Measurements from ENCODE around the gene VAMP5. TPM values are rescaled to one million over a fixed set of nuclear protein-coding genes. Genes with fewer than 3 reads are reported as not detected.
A peak's percentile ranks its signal among the peaks of the same experiment; 100 is the strongest.
"Not testable (repeated sequence)": the region's sequence is repeated elsewhere in the genome, so short reads cannot be mapped to it uniquely, and the experiment has no call there.

Gene VAMP5
- total RNA-seq, 1 experiment from 2014 or later, result 0.25 TPM

DNA sequence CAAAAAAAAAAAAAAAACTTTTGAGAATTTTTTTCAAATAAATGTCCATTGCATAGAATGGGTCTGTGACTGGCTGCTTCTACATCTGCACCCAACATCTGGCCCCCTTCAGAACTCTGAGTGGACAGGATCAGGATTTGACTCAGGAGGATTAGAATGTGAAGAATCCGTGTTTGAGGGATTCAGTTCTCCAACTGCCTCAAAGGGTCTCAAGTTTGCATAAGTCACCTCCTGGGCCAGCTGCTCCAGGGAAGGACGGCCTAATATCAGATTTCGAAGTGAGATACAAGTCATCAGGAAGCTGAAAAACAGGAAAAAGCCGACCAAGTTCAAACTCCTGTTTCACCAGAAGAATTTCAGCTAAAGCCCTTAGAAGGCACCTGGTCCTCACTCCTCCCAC, 34.4 kb upstream of the VAMP5 start:
- no peak for DNase-seq (ENCODE audit: extremely low read depth, low read depth)

DNA sequence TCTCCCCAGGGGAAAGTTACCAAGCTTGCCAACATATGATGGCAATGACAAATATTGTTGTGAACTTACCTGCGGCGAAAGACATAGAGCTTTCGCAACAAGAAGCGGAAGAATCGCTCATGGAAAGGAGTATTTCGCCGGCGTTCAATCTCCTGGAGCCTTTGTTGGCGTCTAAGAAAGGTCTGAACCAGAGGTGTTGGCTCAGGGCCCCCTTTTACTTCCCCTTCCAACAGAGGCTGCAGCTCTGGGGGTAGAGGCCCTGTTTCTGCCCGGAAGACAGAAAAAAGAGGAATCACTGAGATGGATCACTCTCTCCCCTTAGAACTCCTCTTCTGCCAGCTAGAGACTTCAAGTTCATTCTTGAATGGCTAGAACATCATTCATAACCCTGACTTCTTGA, 33.7 kb upstream of the VAMP5 start:
- no peak for DNase-seq (ENCODE audit: extremely low read depth, low read depth)

DNA sequence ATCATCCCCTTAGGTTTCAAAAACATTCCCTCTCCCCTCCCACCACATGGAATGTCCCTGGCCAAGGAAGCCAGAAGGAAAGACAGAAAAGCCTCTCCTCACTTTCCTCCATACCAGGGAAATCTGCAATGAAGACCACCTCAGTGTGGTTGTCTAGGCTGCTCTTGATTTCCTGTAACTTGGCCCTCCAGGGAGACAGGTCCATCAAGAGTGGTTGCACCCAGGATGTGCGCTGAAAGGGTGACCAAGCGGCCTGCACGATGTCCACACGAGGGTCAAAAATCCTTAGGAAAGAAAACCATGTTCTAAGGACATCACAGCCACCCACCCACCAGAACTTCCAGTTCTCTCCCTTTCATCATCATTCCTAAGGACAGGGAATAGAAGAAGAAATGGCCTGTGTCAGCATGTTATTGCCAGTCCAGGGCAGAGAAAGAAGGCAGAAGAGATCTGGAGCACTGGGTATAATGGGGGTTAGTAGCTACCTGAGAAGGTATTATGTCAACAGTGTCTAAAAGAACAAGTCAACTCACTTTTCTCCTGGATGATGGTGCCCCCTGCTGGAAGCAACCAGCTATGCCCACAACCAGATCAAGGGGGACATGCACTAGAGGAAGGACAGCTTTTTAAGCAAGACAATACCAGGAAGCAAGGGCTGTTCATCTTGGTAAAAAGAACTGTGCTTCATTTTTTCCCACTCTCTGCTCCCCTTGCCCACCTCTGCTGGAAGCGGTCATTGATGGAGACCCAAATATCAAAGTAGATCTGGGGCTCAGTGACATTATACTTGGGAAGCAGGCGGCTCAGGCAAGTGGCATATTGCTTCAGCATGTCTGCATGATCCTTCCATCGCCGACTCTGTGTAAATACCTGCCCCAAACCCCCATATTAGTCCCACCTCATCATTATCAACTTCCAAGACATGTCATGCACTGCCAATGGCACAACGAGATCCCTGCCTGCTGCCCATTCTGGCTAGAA, 32.2 kb upstream of the VAMP5 start:
- DNase-seq (ENCODE audit: extremely low read depth, low read depth), result peak; percentile 82

DNA sequence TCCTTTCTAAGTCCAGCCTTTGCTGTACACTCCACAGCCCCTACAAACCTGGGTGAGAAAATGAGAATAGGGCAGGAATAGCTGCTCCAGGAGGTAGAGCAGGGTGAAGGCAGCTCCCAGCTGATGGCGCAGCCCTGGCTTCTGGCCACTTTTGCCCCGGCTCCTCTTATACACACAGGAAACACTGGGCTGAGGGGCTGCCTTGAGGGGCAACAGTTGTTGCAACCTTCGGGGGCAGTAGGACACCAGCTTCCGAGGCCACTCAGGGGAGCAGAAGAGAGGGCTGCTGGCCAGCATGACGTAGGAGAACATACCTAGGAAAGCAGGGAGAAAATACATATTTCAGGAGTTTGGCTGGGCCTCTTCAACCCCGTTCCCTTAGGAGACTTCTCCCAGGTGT, 31.0 kb upstream of the VAMP5 start:
- no peak for DNase-seq (ENCODE audit: extremely low read depth, low read depth)

DNA sequence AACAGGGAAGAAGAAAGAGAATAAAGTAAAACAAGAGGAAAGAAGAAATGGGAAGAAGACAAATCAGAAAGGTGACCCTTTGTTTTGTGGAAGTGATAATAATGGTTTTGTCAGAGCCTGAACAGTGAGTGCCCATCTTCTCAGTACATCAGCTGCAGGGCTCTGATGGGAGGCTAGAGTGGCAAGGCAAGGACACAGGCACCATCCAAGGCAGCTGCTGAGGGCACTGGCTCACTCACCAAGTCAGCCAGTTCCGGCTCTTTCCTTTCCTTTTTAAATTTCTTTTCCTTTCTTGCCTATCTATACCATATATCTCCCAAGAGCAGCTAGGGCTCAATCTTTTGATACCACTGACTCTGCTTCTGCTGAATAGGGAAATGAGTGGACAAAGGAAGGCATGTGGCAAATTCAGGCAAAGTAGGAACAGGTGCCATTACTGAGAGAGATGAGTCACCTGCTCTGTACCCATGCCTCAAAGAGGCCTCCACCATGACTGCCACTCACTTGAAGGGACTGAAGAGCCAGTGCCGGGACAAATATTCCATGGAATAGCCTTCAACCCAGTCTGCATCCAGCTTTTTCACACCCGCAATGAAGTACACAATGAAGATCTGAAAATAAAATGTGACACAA, 29.1 kb upstream of the VAMP5 start:
- no peak for DNase-seq (ENCODE audit: extremely low read depth, low read depth)

DNA sequence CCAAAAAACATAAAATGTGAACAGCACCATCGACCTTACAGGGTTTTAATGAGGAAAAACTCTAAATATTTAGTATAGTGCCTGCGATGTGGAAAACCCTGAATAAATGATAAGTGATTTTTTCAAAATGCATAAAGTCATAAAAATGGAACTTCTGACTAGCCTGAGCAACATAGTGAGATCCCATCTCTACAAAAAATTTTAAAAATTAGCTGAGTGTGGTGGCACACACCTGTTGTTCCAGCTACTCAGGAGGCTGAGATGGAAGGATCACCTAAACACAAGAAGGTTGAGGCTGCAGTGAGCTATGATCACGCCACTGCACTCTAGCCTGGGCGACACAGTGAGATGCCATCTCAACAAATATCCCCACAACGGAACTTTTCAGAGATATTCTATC, 27.1 kb upstream of the VAMP5 start:
- no peak for DNase-seq (ENCODE audit: extremely low read depth, low read depth)

DNA sequence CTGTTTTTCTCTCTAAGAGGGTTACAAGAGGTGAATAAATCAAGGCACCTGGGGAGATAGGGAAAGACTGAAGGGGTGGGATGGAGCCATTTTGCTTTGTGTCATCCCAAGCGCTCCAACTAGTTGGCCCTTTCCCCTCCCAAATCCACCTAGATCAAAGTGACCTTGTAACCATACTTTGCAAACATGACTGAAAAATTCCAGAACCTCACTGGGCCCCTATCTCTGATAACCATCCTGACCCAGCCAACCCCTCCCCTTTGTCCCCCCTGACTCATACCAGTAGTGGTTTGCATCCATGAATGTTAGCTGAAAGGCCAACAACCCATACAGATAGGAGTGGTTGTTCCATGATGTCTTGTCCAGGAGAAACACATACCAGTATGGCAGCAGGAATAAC, 26.1 kb upstream of the VAMP5 start:
- DNase-seq (ENCODE audit: extremely low read depth, low read depth), result no peak

DNA sequence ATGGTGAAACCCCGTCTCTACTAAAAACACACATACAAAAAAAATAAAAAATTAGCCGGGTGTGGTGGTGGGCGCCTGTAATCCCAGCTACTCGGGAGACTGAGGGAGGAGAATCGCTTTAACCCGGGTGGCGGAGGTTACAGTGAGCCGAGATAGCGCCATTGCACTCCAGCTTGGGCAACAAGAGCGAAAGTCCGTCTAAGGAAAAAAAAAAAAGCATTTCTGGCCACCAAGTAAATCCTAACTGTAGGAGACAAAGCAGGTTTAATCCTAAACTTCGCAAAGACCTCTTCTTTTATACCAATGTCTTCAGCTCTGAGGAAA, 23.9 kb upstream of the VAMP5 start:
- DNase-seq (ENCODE audit: extremely low read depth, low read depth), result not testable (repeated sequence)

DNA sequence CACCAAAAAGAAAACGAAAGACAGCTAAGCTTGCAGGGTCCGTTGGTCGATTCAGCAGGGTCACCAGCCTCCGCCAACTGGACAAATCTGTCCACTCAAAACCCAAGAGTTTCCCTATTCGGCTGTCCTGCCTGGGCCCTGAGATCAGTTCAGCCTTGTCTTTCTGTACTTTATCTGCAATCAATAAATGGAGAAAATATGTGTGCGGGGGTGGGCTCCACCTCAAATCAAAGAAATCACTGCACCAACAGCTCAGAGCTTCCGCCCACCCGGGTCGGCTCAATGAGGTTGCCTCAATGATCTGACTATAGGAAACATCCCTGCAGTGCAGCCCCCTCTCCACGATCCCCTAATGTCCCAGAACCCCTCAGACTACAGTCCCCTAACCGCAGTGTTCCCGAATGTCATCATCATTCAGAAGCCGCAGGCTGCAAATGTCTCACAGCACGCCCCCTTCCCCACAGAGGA, 23.4 kb upstream of the VAMP5 start:
- DNase-seq (ENCODE audit: extremely low read depth, low read depth), result no peak

DNA sequence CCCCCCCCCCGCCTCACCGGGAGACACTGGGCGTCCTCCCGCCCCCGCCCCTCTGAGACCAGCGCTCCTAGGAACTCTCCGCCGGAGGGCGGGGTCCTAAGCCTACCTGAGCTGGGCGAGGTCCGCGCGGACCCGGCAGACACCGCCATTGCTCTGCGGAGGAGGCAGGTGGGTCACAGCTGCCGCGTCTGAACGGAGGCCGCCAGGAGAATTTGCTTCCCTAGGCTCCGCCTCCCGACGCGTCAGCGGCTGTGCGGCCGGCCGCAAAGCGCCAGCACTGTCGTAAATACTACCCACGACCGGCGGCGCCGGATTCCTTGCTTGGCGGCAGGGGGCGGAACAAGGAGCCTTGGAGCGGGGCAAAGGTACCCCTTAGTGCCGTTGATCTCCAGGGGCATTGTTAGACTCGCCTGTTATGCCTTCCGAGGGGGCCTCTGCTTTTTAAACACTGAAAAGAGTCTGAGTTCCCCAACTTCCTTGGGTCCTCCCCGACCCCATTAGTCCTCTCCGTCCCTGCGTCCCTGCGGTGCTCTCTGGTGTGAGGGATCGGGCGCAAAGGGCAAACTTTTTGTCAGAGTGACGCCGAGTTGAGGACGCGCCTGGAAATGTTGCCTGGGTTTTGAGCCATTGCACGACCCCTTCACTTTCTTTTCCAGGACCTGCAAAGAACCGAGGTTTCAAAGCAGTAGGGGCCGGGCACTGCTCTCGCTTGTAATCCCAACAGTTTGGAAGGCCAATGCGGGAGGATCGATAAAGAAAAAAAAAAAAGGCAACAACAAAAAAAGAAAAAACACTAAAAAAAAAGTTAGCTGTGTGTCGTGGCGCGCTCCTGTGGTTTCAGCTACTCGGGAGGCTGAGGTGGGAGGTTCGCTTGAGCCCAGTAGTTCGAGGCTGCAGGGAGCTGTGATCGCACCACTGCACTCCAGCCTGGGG, 22.7 kb upstream of the VAMP5 start, which contains the start of gene GGCX:
TSS of gene GGCX (minus strand) at position 214 of the 933 bp plus-strand sequence. CDS start at position 149, 65 bp downstream.
- peak; percentile 90 for DNase-seq (ENCODE audit: extremely low read depth, low read depth)

DNA sequence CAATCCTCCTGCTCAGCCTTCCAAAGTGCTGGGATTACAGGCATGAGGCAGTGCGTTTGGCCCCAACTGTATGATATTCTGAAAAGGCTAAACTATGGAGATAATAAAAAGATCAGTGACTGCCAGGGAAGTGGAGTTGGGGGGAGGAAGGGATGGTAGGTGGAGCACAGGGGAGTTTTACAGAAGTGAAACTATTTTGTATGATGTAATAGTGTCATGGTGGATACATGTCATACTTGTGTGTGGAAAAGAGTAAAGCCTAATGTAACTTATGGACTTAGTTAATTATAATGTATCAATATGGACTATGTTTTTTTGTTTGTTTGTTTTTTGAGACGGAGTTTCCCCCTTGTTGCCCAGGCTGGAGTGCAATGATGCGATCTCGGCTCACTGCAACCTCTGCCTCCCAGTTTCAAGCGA, 20.1 kb upstream of the VAMP5 start:
- DNase-seq (ENCODE audit: extremely low read depth, low read depth), result no peak

DNA sequence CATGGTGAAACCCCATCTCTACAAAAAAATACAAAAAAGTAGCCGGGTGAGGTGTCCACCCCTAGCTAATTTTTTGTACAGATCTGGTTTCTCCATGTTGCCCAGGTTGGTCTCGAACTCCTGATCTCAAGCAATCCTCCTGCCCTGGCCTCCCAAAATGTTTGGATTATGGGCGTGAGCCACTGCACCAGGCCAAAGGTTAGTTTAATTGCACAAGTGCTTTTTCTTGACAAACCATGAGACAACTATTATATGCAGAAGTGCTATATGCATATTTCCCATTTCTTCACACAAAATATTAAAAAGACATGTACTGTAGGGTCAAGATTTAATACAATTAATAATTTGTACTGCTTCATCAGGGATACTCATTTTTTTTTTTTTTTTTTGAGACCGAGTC, 18.0 kb upstream of the VAMP5 start:
- no peak for DNase-seq (ENCODE audit: extremely low read depth, low read depth)

DNA sequence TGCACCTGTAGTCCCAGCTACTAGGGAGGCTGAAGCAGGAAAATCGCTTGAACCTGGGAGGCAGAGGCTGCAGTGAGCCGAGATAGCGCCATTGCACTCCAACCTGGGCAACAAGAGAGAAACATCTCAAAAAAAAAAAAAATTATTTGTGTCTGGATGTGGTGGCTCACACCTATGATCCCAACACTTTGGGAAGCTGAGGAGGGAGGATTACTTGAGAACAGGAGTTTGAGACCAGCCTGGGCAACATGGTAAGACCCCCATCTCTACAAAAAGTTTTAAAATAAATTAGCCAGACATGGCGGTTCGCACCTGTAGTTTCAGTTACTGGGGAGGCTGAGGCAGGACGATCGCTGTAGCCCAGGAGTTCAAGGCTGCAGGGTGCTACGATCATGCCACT, 8.5 kb upstream of the VAMP5 start:
- no peak for DNase-seq (ENCODE audit: extremely low read depth, low read depth)

DNA sequence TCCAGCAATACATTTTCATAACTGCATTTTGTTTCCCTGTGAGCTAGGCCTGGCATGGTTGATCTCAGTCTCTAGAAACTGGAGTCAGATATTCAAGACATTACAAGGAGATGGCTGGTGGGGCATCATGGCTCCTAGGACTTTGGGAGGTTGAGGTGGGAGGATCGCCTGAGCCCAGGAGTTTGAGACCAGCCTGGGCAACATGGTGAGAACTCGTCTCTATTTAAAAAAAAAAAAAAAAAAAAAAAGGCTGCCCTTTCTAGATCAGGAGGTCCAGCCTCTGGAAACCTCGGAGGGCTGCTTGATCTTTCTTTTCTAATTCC, 7.2 kb upstream of the VAMP5 start:
- no peak for DNase-seq (ENCODE audit: extremely low read depth, low read depth)

DNA sequence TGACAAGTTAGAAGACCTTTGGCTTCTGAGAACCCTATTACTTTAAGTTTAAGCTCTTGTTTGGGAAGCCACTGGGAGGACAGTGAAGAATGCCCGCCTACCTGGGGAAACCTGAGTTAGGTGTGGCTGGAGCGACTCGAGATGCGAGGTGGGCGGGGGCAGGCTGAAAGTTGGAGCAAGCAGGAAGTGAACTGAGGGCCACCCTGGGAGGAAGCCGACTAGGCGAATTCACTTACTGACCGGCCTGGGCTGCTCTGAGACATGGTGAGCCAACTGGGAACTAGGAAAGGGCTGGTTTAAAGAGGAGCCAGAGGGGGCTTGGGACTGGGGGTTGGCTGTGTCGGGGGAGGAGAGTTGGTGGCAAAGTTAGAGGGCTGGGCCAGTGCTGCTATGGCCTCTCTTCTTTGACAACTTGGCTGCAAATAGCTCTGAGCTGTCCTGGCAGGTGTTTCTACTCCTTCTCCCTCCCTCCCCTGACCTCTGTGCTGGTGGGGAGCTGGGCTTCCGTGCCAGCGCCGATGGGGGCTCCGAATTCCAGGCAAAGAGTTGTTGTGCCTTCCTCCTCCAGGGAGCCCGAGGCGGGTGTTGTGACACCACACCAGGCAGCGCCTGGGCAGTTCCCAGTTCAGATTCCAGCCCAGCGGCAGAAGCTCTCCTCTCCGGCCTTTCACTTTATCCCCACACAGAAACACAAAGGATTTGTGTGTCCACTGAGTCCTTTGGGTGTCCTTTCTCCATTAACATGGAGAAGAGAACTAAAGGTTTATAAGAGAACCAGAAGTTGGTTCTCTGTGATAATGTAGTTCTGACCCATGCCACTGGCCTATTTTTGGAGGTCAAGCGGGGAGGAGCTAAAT, 6.6 kb upstream of the VAMP5 start, which contains the start of gene VAMP8:
TSS of gene VAMP8 (plus strand) at position 201 of the 857 bp plus-strand sequence. CDS start at position 262, 61 bp downstream.
- DNase-seq (ENCODE audit: extremely low read depth, low read depth), result no peak

DNA sequence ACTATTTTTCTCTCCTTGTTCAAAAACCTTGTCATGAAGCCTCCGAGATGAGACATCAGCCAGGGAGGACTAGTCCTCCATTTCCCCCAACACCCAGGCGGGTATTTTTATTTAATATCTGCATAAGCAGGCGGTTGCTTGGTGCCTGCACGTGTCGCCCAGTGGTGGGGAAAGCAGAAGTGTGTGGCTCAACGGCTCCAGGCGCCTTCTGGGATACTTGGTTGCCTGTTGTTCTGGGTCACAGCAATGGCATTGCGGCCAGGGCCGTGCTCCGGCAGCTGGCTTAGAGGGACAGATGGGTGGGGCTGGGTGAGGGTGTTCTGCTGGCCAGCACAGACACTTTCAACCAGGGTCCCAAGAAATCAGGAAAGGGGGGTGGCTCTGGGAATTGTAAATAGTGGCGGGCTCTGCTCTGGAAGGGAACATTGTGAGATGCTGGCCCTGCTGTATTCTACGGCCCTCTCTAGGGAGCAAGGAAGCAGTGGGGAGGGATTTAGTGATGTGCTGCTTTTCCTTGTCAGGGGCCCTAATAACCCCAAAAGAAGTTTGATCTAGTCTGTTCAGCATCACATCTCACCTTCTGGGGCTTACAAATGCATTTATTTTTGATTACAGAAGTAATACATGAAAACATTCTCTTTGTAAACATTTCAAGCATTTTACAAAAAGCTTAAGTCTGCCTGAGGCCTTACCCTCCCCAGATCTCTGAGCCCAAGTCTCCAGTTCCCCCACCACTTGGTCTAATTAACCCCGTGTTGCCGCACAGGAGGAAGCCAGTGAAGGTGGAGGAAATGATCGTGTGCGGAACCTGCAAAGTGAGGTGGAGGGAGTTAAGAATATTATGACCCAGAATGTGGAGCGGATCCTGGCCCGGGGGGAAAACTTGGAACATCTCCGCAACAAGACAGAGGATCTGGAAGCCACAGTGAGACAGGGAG, 5.7 kb upstream of the VAMP5 start:
- DNase-seq (ENCODE audit: extremely low read depth, low read depth), result no peak

DNA sequence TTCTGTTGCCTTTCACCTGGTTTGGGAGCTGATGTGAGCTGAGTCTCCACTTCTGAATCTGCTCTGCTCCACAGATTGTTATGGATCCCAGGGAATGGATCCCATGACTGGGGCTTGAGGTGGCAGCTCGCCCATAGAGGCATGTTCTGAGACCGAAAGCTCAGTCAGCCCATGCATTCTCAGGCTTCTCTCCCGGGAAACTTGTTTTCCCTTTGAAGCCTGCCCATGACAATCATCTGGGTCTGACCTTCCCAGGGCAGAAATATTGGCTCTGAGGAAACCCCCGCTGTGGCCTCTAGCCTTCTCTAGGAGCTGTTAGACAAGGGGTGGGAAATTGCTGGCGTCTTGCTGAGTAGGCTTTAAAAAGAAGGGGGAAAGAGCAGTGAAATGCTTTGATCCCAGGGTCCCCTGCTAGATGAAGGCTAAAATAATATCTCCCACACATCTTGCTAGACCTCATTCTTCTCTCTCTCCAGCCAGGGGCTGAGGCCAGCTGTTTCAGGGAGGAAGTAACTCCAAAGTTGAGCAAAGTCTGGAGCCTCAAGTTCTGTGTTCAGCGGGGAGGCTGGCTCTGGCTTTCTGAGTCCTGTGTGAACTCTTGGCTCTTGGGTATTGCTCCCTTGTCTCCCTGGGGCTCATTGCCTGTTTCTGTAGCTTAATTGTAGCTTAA, 4.8 kb upstream of the VAMP5 start:
- no peak for DNase-seq (ENCODE audit: extremely low read depth, low read depth)

DNA sequence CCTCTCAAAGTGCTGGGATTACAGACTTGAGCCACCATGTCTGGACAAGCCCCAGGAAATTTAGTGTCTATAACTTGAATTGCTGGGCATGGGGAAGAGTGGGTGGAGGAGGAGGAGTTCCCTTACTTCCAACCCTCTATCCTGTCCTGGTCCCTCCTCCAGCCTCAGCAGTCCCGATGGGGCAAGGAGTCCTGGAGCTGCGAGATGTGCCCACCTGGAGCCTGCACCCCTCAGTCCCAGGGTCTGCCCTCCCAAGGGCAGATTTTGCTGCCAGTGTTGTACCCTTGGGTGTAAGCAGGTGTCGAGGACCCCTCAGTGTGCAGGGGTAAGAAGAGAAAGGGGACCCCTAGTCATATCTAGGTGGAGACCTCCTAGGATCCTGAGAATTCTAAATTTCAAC, 4.0 kb upstream of the VAMP5 start:
- no peak for DNase-seq (ENCODE audit: extremely low read depth, low read depth)
